HG02571 (cell line): ENCODE results near the gene STPG4.
"Not testable (repeated sequence)": the region's sequence is repeated elsewhere in the genome, so short reads cannot be mapped to it uniquely, and the experiment has no call there.

ENCODE experiments used
- ATAC-seq: cut with Tn5 transposase; IDR thresholded peaks from one replicate; pipeline ENCODE4 v1.9.1; 2021; ENCODE audit warnings: mild to moderate bottlenecking, moderate library complexity; ENCODE audit not compliant: unreplicated experiment

STPG4 gene

GRCh38 chr2:47129191-47129706 is 25.9 kb downstream of the STPG4 start:
- no peak for ATAC-seq

GRCh38 chr2:47128705-47129104 is 26.4 kb downstream of the STPG4 start:
- ATAC-seq = no peak

- ATAC-seq = no peak
These were observed 27.1 kb downstream of the STPG4 start for GRCh38 chr2:47127862-47128543.

- ATAC-seq = no peak
These were observed 28.3 kb downstream of the STPG4 start for GRCh38 chr2:47126783-47127182.

- not testable (repeated sequence) for ATAC-seq
These were observed 30.4 kb downstream of the STPG4 start for GRCh38 chr2:47124740-47125139.

GRCh38 chr2:47120424-47120823 is 34.7 kb downstream of the STPG4 start:
- not testable (repeated sequence) for ATAC-seq

GRCh38 chr2:47119001-47119400 is 36.1 kb downstream of the STPG4 start:
- no peak for ATAC-seq

- ATAC-seq = no peak
These were observed 36.5 kb downstream of the STPG4 start for GRCh38 chr2:47118581-47118980.

GRCh38 chr2:47112665-47113435 is 42.3 kb downstream of the STPG4 start:
- ATAC-seq = no peak

- ATAC-seq = no peak
These were observed 45.4 kb downstream of the STPG4 start for GRCh38 chr2:47109680-47110079.

- no peak for ATAC-seq
These were observed 46.1 kb downstream of the STPG4 start for GRCh38 chr2:47109007-47109375.

GRCh38 chr2:47108267-47109006 is 46.7 kb downstream of the STPG4 start:
- ATAC-seq = not testable (repeated sequence)

GRCh38 chr2:47107201-47107600 is 47.9 kb downstream of the STPG4 start:
- ATAC-seq = not testable (repeated sequence)

GRCh38 chr2:47106231-47106630 is 48.9 kb downstream of the STPG4 start:
- ATAC-seq = not testable (repeated sequence)

- ATAC-seq = not testable (repeated sequence)
These were observed 55.4 kb downstream of the STPG4 start for GRCh38 chr2:47099712-47100111.

- no peak for ATAC-seq
These were observed 56.2 kb downstream of the STPG4 start for GRCh38 chr2:47098953-47099352.

- no peak for ATAC-seq
These were observed 57.5 kb downstream of the STPG4 start for GRCh38 chr2:47097563-47097962.

- no peak for ATAC-seq
These were observed 58.7 kb downstream of the STPG4 start for GRCh38 chr2:47096451-47096850.

- ATAC-seq = no peak
These were observed 59.6 kb downstream of the STPG4 start for GRCh38 chr2:47095349-47096020.

- no peak for ATAC-seq
These were observed 60.5 kb downstream of the STPG4 start for GRCh38 chr2:47094511-47095142.
